Gastrocnemius medialis (tissue), 4 donors: ENCODE results near the gene MYCBP2.

Experiments
- POLR2A ChIP-seq, 2 donors: fragments of 450-650 bp; IDR thresholded peaks; one replicate each; pipeline ENCODE4 v1.6.1; 2017; ENCODE audit warnings: antibody characterized with exemption in 2 of 2, mild to moderate bottlenecking in 2 of 2, moderate library complexity in 2 of 2
- TF ChIP-seq, protein P1 (sequence below), 5 experiments: fragments of 450-650 bp in 3 of 5; fragments of 200-600 bp in 2 of 5; sonication (generic) in 2 of 5; IDR thresholded peaks in 4 of 5; conservative IDR thresholded peaks in 1 of 5; 1 replicate in 4 of 5; 2 replicates in 1 of 5; pipeline ENCODE4 v1.5.1; 2016 to 2019; ENCODE audit warnings: antibody characterized with exemption in 5 of 5, mild to moderate bottlenecking in 3 of 5, moderate library complexity in 3 of 5

DNA sequence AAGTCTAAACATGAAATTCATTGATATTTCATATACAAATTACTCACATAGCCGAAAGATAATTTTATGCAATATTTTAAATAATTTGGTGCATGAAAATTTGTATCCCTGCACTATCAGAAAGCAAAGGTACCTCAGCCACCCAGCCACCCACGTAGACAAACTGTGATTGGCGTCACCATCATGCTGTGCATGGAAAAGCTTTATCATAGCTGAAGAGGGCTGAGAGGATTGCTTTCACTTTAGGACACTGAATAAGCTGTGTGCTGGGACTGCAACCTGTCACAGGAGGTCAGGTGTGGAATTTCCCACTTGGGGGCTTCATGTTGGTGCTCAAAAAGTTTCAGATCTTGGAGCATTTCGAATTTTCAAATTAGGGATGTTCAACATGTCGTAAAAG is 96.3 kb downstream of the MYCBP2 start:
- TF ChIP-seq, protein P1, sequence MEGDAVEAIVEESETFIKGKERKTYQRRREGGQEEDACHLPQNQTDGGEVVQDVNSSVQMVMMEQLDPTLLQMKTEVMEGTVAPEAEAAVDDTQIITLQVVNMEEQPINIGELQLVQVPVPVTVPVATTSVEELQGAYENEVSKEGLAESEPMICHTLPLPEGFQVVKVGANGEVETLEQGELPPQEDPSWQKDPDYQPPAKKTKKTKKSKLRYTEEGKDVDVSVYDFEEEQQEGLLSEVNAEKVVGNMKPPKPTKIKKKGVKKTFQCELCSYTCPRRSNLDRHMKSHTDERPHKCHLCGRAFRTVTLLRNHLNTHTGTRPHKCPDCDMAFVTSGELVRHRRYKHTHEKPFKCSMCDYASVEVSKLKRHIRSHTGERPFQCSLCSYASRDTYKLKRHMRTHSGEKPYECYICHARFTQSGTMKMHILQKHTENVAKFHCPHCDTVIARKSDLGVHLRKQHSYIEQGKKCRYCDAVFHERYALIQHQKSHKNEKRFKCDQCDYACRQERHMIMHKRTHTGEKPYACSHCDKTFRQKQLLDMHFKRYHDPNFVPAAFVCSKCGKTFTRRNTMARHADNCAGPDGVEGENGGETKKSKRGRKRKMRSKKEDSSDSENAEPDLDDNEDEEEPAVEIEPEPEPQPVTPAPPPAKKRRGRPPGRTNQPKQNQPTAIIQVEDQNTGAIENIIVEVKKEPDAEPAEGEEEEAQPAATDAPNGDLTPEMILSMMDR (IDR thresholded peaks at IDR 0.05 in 4 of 5, conservative IDR thresholded peaks at IDR 0.05 in 1 of 5): no peak
- TF ChIP-seq POLR2A (IDR thresholded peaks at IDR 0.05): no peak
